Natural killer cell treated with Interleukin-12 subunit alpha and Interleukin-12 subunit beta and Interleukin-15 and Interleukin-18, amount 100 ng/mL, for 72 hours (primary cell): ENCODE results near the gene FADS3. TPM values are rescaled to one million over a fixed set of nuclear protein-coding genes. Genes with fewer than 3 reads are reported as not detected.

Experiments used
- ATAC-seq, 2 donors: fragments of 150-1000 bp; cut with Tn5 transposase in 1 of 2; sonication (Bioruptor Pico), chemical (Tn5 transposase) in 1 of 2; 2 replicates each; pipeline ENCODE4 v1.10.0; 2021
- DNase-seq: peaks from one replicate; pipeline ENCODE4 v3.0.0; 2022; ENCODE audit warnings: low spot score
- H3K27ac Mint-ChIP-seq, 2 donors: 1 replicate in 1 of 2; 2 replicates in 1 of 2; pipeline ENCODE4 v1.8.0; 2022; ENCODE audit warnings: mixed read lengths in 2 of 2, mild to moderate bottlenecking in 1 of 2, moderate library complexity in 1 of 2
- H3K27me3 Mint-ChIP-seq, 2 donors: 1 replicate in 1 of 2; 2 replicates in 1 of 2; pipeline ENCODE4 v1.8.0; 2022; ENCODE audit warnings: mixed read lengths in 2 of 2
- H3K36me3 Mint-ChIP-seq: one replicate; pipeline ENCODE4 v1.8.0; 2022; ENCODE audit warnings: mixed read lengths
- H3K4me1 Mint-ChIP-seq, 2 donors: 1 replicate in 1 of 2; 2 replicates in 1 of 2; pipeline ENCODE4 v1.8.0; 2022; ENCODE audit warnings: low read depth in 2 of 2, mixed read lengths in 2 of 2, mild to moderate bottlenecking in 1 of 2
- H3K4me3 Mint-ChIP-seq: one replicate; pipeline ENCODE4 v1.8.0; 2022; ENCODE audit warnings: mixed read lengths
- H3K9me3 Mint-ChIP-seq: 2 replicates; pipeline ENCODE4 v1.8.0; 2022; ENCODE audit warnings: mixed read lengths
- total RNA-seq, 2 donors: library from RNA; stranded (reverse); gene quantifications; one replicate each; pipeline ENCODE4 v1.2.3, GENCODE V29; 2022

FADS3 gene
- total RNA-seq, 2 donors from 2014 or later, result 13.2 to 14.0 TPM

DNA sequence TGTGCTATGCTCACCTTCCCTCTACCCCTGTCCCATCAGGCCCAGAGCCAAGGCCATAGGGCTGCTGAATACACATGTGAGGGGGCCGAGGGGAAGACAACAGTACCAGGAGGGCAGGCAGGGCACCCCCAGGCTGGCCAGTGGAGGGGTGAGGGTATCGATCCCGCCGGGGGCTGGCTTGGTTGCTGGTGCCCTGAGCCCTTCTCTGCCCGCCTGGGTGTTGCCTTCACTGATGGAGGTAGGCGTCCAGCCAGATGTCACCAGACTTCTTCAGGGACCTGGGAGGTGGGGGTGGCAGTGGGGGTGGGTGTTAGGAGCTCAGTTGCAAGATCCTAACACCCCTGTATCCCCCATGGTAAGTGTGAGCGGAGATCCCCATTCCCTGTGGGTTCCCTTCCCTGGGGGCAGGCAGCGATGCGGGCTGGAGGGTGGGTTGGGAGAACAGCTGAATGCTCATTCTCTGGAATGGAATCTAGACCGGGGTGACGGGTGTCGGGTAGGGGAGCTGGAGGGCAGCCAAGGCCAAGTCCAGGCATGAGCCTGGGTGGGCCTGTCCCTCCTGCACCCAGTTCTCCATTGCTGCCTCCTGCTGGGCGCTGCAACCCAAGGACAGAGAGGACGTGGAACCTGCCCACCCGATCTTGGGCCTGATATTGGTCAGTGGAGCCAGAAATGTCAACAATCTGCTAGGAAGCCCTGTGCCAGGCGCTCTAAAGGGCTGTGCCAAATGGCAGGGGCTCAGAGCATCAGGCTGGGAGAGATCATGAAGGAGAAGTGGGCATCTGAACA, 17.6 kb downstream of the FADS3 start:
- no peaks in the 10 kb centered on the region for H3K9me3 Mint-ChIP-seq
- ATAC-seq, result no peak
- no peak for DNase-seq
- H3K4me3 Mint-ChIP-seq, result no peak overlapping the region
- no peaks in the 10 kb centered on the region for H3K27me3 Mint-ChIP-seq
- H3K4me1 Mint-ChIP-seq, result peaks cover 0 to 4% of the 10 kb centered on the region in 2 donors
- no peaks in the 10 kb centered on the region for H3K36me3 Mint-ChIP-seq
- no peak overlapping the region for H3K27ac Mint-ChIP-seq

DNA sequence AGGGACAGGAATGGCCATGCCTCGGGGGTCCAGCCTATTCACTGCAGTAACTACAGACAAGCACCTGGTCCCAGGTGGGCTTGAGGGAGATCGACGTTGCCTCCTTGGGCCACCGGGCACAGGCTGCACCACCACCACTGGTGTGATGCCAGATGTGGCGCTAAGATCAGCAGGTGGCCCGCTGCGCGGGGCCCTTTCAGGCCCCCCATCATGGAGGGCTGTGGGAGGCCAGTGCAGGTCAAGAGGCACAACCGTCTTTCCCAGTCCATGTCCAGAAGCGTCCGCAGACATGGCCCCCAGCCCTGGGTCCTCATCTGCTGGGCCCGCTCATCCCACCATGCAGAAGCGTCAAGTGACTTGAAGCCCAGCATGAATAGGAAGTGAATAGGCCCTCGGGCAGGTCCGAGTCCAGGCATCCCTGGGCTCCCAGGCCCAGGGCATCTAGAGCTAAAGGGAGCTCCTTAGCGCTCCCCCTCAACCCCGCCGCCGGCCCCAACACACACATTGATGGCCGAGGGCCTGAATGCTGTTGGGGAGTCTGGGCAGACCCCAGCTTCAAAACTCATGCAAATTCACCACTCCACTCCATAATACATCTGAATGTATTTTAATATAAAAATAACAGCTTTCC, 18.3 kb downstream of the FADS3 start:
- Mint-ChIP-seq H3K36me3 (no peaks in the 10 kb centered on the region), H3K27me3 (no peaks in the 10 kb centered on the region), H3K9me3 (no peaks in the 10 kb centered on the region), H3K4me3 (no peak overlapping the region), H3K27ac (no peak overlapping the region), H3K4me1 (peaks cover 0 to 4% of the 10 kb centered on the region in 2 donors)
- DNase-seq (no peak), ATAC-seq (no peak)

DNA sequence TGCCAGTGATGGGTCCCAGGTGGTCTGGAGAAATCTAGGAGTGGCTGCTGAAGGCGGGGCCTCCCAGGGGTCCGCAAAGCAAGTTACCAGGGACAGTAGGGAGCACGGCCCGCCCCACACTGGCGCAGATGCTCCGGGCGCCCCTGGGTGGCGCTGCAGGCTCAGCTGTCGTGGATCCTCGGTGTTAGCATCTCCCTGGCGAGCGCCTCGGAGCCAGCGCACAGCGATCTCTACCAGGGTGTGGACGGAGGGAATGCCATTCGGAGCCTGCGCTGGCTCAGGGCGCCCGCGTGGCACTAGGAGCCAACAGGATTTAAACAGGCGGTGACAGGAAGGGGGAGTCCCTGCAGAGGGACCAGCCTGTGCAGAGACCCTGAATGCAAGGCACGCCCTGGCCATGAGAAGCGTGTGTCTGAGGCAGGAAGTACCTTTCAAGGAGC, 20.2 kb downstream of the FADS3 start:
- H3K27me3 Mint-ChIP-seq, result no peaks in the 10 kb centered on the region
- no peak overlapping the region for H3K27ac Mint-ChIP-seq
- no peak for DNase-seq
- H3K4me3 Mint-ChIP-seq, result peak overlapping the region; percentile 50
- ATAC-seq, result peak; percentile 86 to 88
- no peaks in the 10 kb centered on the region for H3K36me3 Mint-ChIP-seq
- H3K4me1 Mint-ChIP-seq, result peaks cover 0 to 4% of the 10 kb centered on the region in 2 donors
- no peaks in the 10 kb centered on the region for H3K9me3 Mint-ChIP-seq

DNA sequence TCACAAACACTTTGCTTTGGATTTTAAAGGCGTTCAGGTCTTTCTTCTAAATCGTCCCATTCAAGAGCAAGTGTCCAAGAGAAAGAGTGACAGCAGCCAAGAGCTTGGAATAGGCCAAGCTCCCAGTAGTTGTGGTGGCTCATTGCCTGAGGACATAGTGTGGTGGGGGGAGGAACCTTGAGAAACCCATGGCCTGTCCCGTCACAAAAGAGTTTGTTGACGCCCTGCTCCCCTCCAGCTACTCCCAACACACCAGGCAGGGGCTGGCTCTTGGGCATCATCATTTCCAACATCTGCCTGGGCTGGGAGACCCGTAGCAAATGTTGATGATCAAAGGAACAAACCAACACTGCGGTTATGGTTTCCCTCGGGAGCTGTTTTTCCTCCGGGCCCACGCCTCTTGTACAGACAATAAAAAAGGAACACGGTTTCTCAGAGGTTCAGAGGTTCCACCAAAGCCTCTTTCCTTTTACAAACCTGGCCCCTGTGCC, 20.8 kb downstream of the FADS3 start:
- Mint-ChIP-seq H3K36me3 (no peaks in the 10 kb centered on the region), H3K27ac (no peak overlapping the region), H3K9me3 (no peaks in the 10 kb centered on the region), H3K4me1 (peaks cover 0 to 4% of the 10 kb centered on the region in 2 donors), H3K4me3 (no peak overlapping the region), H3K27me3 (no peaks in the 10 kb centered on the region)
- no peak for ATAC-seq
- DNase-seq, result no peak

DNA sequence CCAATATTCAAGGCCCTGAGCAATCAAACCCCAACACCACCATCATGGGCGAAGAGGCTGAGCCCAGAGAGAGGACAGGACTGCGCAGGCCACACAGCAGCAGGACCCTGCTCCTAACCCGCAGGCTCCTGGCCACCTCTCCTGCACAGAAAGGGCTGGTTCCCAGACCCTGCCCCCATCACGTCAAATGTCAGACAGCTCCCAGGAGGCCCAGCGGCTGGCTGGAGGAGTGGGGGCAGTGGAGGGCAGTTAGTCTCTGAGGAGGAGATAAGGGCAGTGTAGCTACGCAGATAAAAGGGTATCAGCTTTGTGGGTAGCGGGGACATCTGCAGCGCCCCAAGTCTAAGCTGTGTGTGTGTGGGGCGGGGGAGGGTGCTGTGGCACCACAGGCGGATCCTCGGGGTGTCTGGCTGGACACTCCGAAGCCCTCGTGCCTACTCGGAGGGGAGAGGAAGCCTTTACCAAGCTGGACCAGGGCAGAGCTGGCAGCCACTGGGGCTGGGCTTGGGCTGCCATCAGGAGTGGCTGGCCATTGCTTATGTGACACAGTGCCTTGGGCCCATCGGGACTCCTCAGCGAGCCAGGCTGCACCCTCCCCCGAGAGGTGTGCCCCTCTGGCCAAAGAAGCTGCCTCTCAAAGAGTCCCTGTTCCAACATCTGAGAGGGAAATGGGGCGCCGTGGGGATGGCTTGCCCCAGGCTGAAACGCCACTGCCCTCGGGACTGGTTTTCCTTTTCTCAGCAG, 21.5 kb downstream of the FADS3 start:
- Mint-ChIP-seq H3K27me3 (no peaks in the 10 kb centered on the region), H3K9me3 (no peaks in the 10 kb centered on the region), H3K36me3 (no peaks in the 10 kb centered on the region), H3K27ac (no peak overlapping the region), H3K4me1 (peaks cover 0 to 4% of the 10 kb centered on the region in 2 donors), H3K4me3 (no peak overlapping the region)
- DNase-seq (no peak), ATAC-seq (no peak)

GRCh38 chr11:61869429-61869707, 22.0 kb downstream of the FADS3 start:
- Mint-ChIP-seq H3K9me3 (no peaks in the 10 kb centered on the region), H3K4me3 (no peak overlapping the region), H3K27me3 (no peaks in the 10 kb centered on the region), H3K36me3 (no peaks in the 10 kb centered on the region), H3K27ac (no peak overlapping the region), H3K4me1 (peaks cover 0 to 4% of the 10 kb centered on the region in 2 donors)
- DNase-seq (no peak), ATAC-seq (no peak)

DNA sequence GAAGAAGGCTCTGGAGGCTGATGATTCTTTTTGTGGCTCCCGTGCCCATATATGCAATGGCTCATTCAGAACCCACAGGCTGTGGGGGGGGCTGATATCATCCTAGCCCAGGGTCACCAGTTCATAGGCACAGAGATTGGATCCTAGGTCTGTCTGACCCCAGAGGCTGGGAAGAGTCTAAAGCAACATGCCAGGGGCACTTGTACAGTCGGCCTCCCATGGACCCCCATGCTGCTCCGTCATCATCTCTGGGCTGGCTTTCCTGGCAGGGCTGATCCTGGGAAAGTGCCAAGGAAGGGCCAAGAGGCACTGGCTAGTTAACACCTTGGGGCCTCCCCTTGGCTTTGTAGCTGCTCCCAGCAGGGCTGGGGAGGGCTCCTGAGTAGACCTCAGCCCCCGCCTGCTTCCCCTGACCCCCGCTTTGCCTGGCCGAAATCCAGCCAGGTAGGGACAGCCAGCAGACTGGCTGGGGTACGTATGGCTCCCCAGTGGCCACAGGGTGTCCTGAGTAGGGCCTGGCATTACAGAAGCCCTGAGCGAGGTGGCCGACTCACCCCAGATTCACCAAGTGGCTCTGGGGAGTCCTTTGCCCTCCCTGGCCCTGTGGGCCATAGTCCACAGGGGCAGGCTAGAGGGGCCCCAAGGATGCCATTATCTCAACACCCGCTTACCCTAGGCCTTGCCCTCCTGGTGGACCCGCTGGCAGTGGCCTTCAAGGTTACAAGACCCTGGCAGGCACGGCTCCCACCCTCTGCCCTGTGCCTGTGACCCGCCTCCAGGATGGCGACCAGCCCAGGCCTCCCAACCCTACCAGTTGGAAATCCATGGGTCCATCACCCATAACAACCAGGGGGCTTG, 22.5 kb downstream of the FADS3 start:
- Mint-ChIP-seq H3K4me1 (peaks cover 0 to 4% of the 10 kb centered on the region in 2 donors), H3K27ac (no peak overlapping the region), H3K27me3 (no peaks in the 10 kb centered on the region), H3K9me3 (no peaks in the 10 kb centered on the region), H3K36me3 (no peaks in the 10 kb centered on the region), H3K4me3 (no peak overlapping the region)
- ATAC-seq, result no peak
- DNase-seq, result no peak

- H3K27ac Mint-ChIP-seq, result no peak overlapping the region
- H3K36me3 Mint-ChIP-seq, result no peaks in the 10 kb centered on the region
- no peaks in the 10 kb centered on the region for H3K27me3 Mint-ChIP-seq
- H3K4me1 Mint-ChIP-seq, result peaks cover 0 to 4% of the 10 kb centered on the region in 2 donors
- no peak for ATAC-seq
- H3K4me3 Mint-ChIP-seq, result no peak overlapping the region
- no peaks in the 10 kb centered on the region for H3K9me3 Mint-ChIP-seq
- no peak for DNase-seq
These were observed 24.4 kb downstream of the FADS3 start for GRCh38 chr11:61866958-61867343.

DNA sequence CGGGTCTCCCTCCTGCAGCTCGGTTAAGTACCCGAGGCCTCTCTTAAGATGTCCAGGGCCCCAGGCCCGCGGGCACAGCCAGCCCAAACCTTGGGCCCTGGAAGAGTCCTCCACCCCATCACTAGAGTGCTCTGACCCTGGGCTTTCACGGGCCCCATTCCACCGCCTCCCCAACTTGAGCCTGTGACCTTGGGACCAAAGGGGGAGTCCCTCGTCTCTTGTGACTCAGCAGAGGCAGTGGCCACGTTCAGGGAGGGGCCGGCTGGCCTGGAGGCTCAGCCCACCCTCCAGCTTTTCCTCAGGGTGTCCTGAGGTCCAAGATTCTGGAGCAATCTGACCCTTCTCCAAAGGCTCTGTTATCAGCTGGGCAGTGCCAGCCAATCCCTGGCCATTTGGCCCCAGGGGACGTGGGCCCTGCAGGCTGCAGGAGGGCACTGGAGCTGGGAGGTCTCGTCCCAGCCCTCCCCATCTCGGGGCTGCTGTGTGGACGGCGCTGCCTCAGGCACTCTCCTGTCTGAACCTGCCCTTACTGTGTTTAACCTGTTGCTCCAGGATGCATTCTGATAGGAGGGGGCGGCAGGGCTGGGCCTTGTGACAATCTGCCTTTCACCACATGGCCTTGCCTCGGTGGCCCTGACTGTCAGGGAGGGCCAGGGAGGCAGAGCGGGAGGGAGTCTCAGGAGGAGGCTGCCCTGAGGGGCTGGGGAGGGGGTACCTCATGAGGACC, 25.0 kb downstream of the FADS3 start:
- ATAC-seq (no peak), DNase-seq (no peak)
- no peaks in the 10 kb centered on the region for H3K27me3 Mint-ChIP-seq
- no peaks in the 10 kb centered on the region for H3K9me3 Mint-ChIP-seq
- H3K27ac Mint-ChIP-seq, result no peak overlapping the region
- H3K36me3 Mint-ChIP-seq, result no peaks in the 10 kb centered on the region
- no peak overlapping the region for H3K4me3 Mint-ChIP-seq
- peaks cover 0 to 4% of the 10 kb centered on the region in 2 donors for H3K4me1 Mint-ChIP-seq

GRCh38 chr11:61864814-61865775, 26.2 kb downstream of the FADS3 start:
- Mint-ChIP-seq H3K9me3 (no peaks in the 10 kb centered on the region), H3K36me3 (no peaks in the 10 kb centered on the region), H3K4me1 (no peaks in the 10 kb centered on the region), H3K4me3 (no peak overlapping the region), H3K27ac (no peak overlapping the region), H3K27me3 (no peaks in the 10 kb centered on the region)
- no peak for DNase-seq
- ATAC-seq, result no peak

- Mint-ChIP-seq H3K4me1 (no peaks in the 10 kb centered on the region), H3K9me3 (no peaks in the 10 kb centered on the region), H3K27me3 (no peaks in the 10 kb centered on the region), H3K36me3 (no peaks in the 10 kb centered on the region), H3K4me3 (no peak overlapping the region), H3K27ac (no peak overlapping the region)
- ATAC-seq (no peak), DNase-seq (no peak)
These were observed 27.7 kb downstream of the FADS3 start for GRCh38 chr11:61863548-61864081.
